ENCODE data around the gene GPC1. TPM values are rescaled to one million over a fixed set of nuclear protein-coding genes. Genes with fewer than 3 reads are reported as not detected.

Gene GPC1
- total and polyA plus RNA-seq, 10 of the 15 experiments (the other 5 are each of a cell fraction or from before 2014, with no cell fraction given), result 0.06 to 0.77 (median 0.23) TPM; not detected in 3

- intact Hi-C loops (cut with micrococcal nuclease; ENCODE audit: unreplicated experiment), result no loop called here
- DNase-seq (ENCODE audit: low read depth, low spot score) (no peak), ATAC-seq (no peak), FAIRE-seq (no peak)
- H3K4me1 ChIP-seq (ENCODE audit: control insufficient read depth, insufficient read depth, low read length), result no peaks in the 10 kb centered on the region
- H3K27ac ChIP-seq (ENCODE audit: control insufficient read depth, insufficient read depth), result no peak overlapping the region
- in situ Hi-C loops (cut with MboI), result no loop called here
- H2AFZ ChIP-seq (ENCODE audit: control insufficient read depth, low read depth, low read length), result no peak overlapping the region
- no peaks in the 10 kb centered on the region for H3K79me2 ChIP-seq (ENCODE audit: control insufficient read depth, insufficient read depth, low read length)
- no peak overlapping the region for H3K4me3 ChIP-seq
- RAD21 ChIA-PET (ENCODE audit: unreplicated experiment), result no interaction called here
- H3K27me3 ChIP-seq (replicated peaks in 1 of 2; ENCODE audit: control insufficient read depth in 2 of 2, insufficient read depth in 2 of 2, low read length in 1 of 2), result no peaks in the 10 kb centered on the region
- WGBS (ENCODE audit: insufficient coverage, insufficient replicate concordance, low lambda C conversion rate, missing lambda C conversion rate), result 48% methylated on average over 15 of the region's 16 CpGs
- H4K20me1 ChIP-seq (ENCODE audit: control insufficient read depth, insufficient read depth), result no peaks in the 10 kb centered on the region
- H3K9me3 ChIP-seq (replicated peaks; ENCODE audit: control insufficient read depth, insufficient read depth, low read length), result no peaks in the 10 kb centered on the region
- no peaks in the 10 kb centered on the region for H3K36me3 ChIP-seq (ENCODE audit: control insufficient read depth in 2 of 2, insufficient read depth in 2 of 2, low read length in 1 of 2)
- SMC1A ChIA-PET (ENCODE audit: uncharacterized antibody, unreplicated experiment), result no interaction called here
- no peak overlapping the region for H3K4me2 ChIP-seq (ENCODE audit: control insufficient read depth, insufficient read depth)
- H3K9ac ChIP-seq (ENCODE audit: control insufficient read depth, insufficient read depth, low read length), result no peak overlapping the region
- no peak for TF ChIP-seq RAD21 (IDR thresholded peaks at IDR 0.05; ENCODE audit: insufficient read depth, low read depth, low read length)
- no peak for TF ChIP-seq YBX1 (IDR thresholded peaks at IDR 0.05)
- no peak for TF ChIP-seq GABPA (IDR thresholded peaks at IDR 0.05; ENCODE audit: low read depth)
- POLR2A ChIA-PET, result no interaction called here
- CTCF ChIA-PET, result no interaction called here
- no TSS peak for BruUV-seq (replicated peaks)
Observed at GRCh38 chr2:240387669-240388358, 47.6 kb upstream of the GPC1 start.

GRCh38 chr2:240388471-240389301 is 46.8 kb upstream of the GPC1 start:
- Histone ChIP-seq H3K27me3 (replicated peaks in 1 of 2; ENCODE audit: control insufficient read depth in 2 of 2, insufficient read depth in 2 of 2, low read length in 1 of 2) (no peaks in the 10 kb centered on the region), H2AFZ (ENCODE audit: control insufficient read depth, low read depth, low read length) (no peak overlapping the region), H3K79me2 (ENCODE audit: control insufficient read depth, insufficient read depth, low read length) (no peaks in the 10 kb centered on the region), H3K4me1 (ENCODE audit: control insufficient read depth, insufficient read depth, low read length) (no peaks in the 10 kb centered on the region), H3K36me3 (ENCODE audit: control insufficient read depth in 2 of 2, insufficient read depth in 2 of 2, low read length in 1 of 2) (no peaks in the 10 kb centered on the region), H3K9ac (ENCODE audit: control insufficient read depth, insufficient read depth, low read length) (no peak overlapping the region), H3K4me3 (no peak overlapping the region), H3K4me2 (ENCODE audit: control insufficient read depth, insufficient read depth) (no peak overlapping the region), H3K9me3 (replicated peaks; ENCODE audit: control insufficient read depth, insufficient read depth, low read length) (no peaks in the 10 kb centered on the region), H3K27ac (ENCODE audit: control insufficient read depth, insufficient read depth) (no peak overlapping the region), H4K20me1 (ENCODE audit: control insufficient read depth, insufficient read depth) (no peaks in the 10 kb centered on the region)
- ChIA-PET SMC1A (ENCODE audit: uncharacterized antibody, unreplicated experiment) (no interaction called here), RAD21 (ENCODE audit: unreplicated experiment) (no interaction called here), CTCF (no interaction called here), POLR2A (no interaction called here)
- ATAC-seq (no peak), FAIRE-seq (no peak), DNase-seq (ENCODE audit: low read depth, low spot score) (no peak)
- 24% methylated on average over 18 of the region's 21 CpGs for WGBS (ENCODE audit: insufficient coverage, insufficient replicate concordance, low lambda C conversion rate, missing lambda C conversion rate)
- no TSS peak for BruUV-seq (replicated peaks)
- intact Hi-C loops (cut with micrococcal nuclease; ENCODE audit: unreplicated experiment), result no loop called here
- in situ Hi-C loops (cut with MboI), result no loop called here
- TF ChIP-seq KAT2A (conservative IDR thresholded peaks at IDR 0.05; ENCODE audit: control insufficient read depth, low read depth, low read length) (no peak), EZH2 (IDR thresholded peaks at IDR 0.05; ENCODE audit: borderline replicate concordance, control insufficient read depth, low read depth, low read length) (no peak), ZNF217 (IDR thresholded peaks at IDR 0.05) (no peak), CBX5 (IDR thresholded peaks at IDR 0.05; ENCODE audit: low read depth) (no peak), IKZF1 (conservative IDR thresholded peaks at IDR 0.05) (no peak), POU2F2 (IDR thresholded peaks at IDR 0.05; ENCODE audit: borderline replicate concordance, low read depth, low read length) (no peak), NFYB (IDR thresholded peaks at IDR 0.05; ENCODE audit: insufficient read depth, low read depth, low read length) (no peak), IKZF2 (IDR thresholded peaks at IDR 0.05) (no peak), NFXL1 (IDR thresholded peaks at IDR 0.05; ENCODE audit: borderline replicate concordance) (no peak)
- TF ChIP-seq, protein P1, sequence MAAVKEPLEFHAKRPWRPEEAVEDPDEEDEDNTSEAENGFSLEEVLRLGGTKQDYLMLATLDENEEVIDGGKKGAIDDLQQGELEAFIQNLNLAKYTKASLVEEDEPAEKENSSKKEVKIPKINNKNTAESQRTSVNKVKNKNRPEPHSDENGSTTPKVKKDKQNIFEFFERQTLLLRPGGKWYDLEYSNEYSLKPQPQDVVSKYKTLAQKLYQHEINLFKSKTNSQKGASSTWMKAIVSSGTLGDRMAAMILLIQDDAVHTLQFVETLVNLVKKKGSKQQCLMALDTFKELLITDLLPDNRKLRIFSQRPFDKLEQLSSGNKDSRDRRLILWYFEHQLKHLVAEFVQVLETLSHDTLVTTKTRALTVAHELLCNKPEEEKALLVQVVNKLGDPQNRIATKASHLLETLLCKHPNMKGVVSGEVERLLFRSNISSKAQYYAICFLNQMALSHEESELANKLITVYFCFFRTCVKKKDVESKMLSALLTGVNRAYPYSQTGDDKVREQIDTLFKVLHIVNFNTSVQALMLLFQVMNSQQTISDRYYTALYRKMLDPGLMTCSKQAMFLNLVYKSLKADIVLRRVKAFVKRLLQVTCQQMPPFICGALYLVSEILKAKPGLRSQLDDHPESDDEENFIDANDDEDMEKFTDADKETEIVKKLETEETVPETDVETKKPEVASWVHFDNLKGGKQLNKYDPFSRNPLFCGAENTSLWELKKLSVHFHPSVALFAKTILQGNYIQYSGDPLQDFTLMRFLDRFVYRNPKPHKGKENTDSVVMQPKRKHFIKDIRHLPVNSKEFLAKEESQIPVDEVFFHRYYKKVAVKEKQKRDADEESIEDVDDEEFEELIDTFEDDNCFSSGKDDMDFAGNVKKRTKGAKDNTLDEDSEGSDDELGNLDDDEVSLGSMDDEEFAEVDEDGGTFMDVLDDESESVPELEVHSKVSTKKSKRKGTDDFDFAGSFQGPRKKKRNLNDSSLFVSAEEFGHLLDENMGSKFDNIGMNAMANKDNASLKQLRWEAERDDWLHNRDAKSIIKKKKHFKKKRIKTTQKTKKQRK (IDR thresholded peaks at IDR 0.05; ENCODE audit: low read depth, low read length), result no peak
